Measurements from ENCODE around the gene POLR1E.
A peak's percentile ranks its signal among the peaks of the same experiment; 100 is the strongest.

The POLR1E gene

GRCh38 chr9:37531699-37532098 lies 46.0 kb downstream of the POLR1E start:
- no peaks in the 10 kb centered on the region for H3K9me3 Mint-ChIP-seq
- H3K36me3 Mint-ChIP-seq, result peaks cover 34% of the 10 kb centered on the region
- H3K4me1 Mint-ChIP-seq, result peaks cover 44% of the 10 kb centered on the region
- H3K4me3 Mint-ChIP-seq, result peak overlapping the region; percentile 77
- peak overlapping the region; percentile 95 for H3K27ac Mint-ChIP-seq
- ATAC-seq, result peak; percentile 92
- H3K27me3 Mint-ChIP-seq, result no peaks in the 10 kb centered on the region

- Mint-ChIP-seq H3K27me3 (no peaks in the 10 kb centered on the region), H3K4me3 (no peak overlapping the region), H3K36me3 (peaks cover 35% of the 10 kb centered on the region), H3K9me3 (no peaks in the 10 kb centered on the region), H3K27ac (peak overlapping the region; percentile 95), H3K4me1 (peaks cover 29% of the 10 kb centered on the region)
- no peak for ATAC-seq
Measured at GRCh38 chr9:37534412-37534811, 48.7 kb downstream of the POLR1E start.

GRCh38 chr9:37534901-37535300 lies 49.2 kb downstream of the POLR1E start:
- peak overlapping the region; percentile 95 for H3K27ac Mint-ChIP-seq
- ATAC-seq, result no peak
- peaks cover 31% of the 10 kb centered on the region for H3K4me1 Mint-ChIP-seq
- H3K36me3 Mint-ChIP-seq, result peaks cover 38% of the 10 kb centered on the region
- H3K9me3 Mint-ChIP-seq, result no peaks in the 10 kb centered on the region
- H3K27me3 Mint-ChIP-seq, result no peaks in the 10 kb centered on the region
- H3K4me3 Mint-ChIP-seq, result no peak overlapping the region

GRCh38 chr9:37538099-37538498 lies 52.4 kb downstream of the POLR1E start:
- Mint-ChIP-seq H3K36me3 (peaks cover 55% of the 10 kb centered on the region), H3K4me3 (no peak overlapping the region), H3K27me3 (no peaks in the 10 kb centered on the region), H3K27ac (no peak overlapping the region), H3K9me3 (no peaks in the 10 kb centered on the region), H3K4me1 (peaks cover 16% of the 10 kb centered on the region)
- no peak for ATAC-seq

- Mint-ChIP-seq H3K9me3 (no peaks in the 10 kb centered on the region), H3K36me3 (peaks cover 54% of the 10 kb centered on the region), H3K27me3 (no peaks in the 10 kb centered on the region), H3K4me1 (peaks cover 19% of the 10 kb centered on the region), H3K27ac (no peak overlapping the region), H3K4me3 (no peak overlapping the region)
- no peak for ATAC-seq
Measured at GRCh38 chr9:37539634-37540033, 53.9 kb downstream of the POLR1E start.

GRCh38 chr9:37540634-37541033 lies 54.9 kb downstream of the POLR1E start:
- Mint-ChIP-seq H3K4me1 (peaks cover 19% of the 10 kb centered on the region), H3K27ac (no peak overlapping the region), H3K4me3 (no peak overlapping the region), H3K27me3 (no peaks in the 10 kb centered on the region), H3K36me3 (peaks cover 50% of the 10 kb centered on the region), H3K9me3 (no peaks in the 10 kb centered on the region)
- no peak for ATAC-seq

GRCh38 chr9:37541465-37541864 lies 55.7 kb downstream of the POLR1E start:
- Mint-ChIP-seq H3K4me1 (peaks cover 19% of the 10 kb centered on the region), H3K4me3 (no peak overlapping the region), H3K36me3 (peaks cover 47% of the 10 kb centered on the region), H3K27ac (no peak overlapping the region), H3K9me3 (no peaks in the 10 kb centered on the region), H3K27me3 (no peaks in the 10 kb centered on the region)
- no peak for ATAC-seq

- H3K27me3 Mint-ChIP-seq, result no peaks in the 10 kb centered on the region
- peaks cover 25% of the 10 kb centered on the region for H3K4me1 Mint-ChIP-seq
- no peak overlapping the region for H3K4me3 Mint-ChIP-seq
- no peaks in the 10 kb centered on the region for H3K9me3 Mint-ChIP-seq
- ATAC-seq, result no peak
- H3K36me3 Mint-ChIP-seq, result peaks cover 43% of the 10 kb centered on the region
- peak overlapping the region; percentile 67 for H3K27ac Mint-ChIP-seq
Measured at GRCh38 chr9:37542488-37542887, 56.7 kb downstream of the POLR1E start.

GRCh38 chr9:37542895-37543294 lies 57.1 kb downstream of the POLR1E start:
- H3K27me3 Mint-ChIP-seq, result no peaks in the 10 kb centered on the region
- H3K9me3 Mint-ChIP-seq, result no peaks in the 10 kb centered on the region
- H3K4me3 Mint-ChIP-seq, result no peak overlapping the region
- no peak for ATAC-seq
- H3K36me3 Mint-ChIP-seq, result peaks cover 45% of the 10 kb centered on the region
- H3K27ac Mint-ChIP-seq, result peak overlapping the region; percentile 67
- H3K4me1 Mint-ChIP-seq, result peaks cover 29% of the 10 kb centered on the region

- no peaks in the 10 kb centered on the region for H3K27me3 Mint-ChIP-seq
- no peaks in the 10 kb centered on the region for H3K9me3 Mint-ChIP-seq
- H3K27ac Mint-ChIP-seq, result peak overlapping the region; percentile 67
- H3K4me1 Mint-ChIP-seq, result peaks cover 32% of the 10 kb centered on the region
- peaks cover 42% of the 10 kb centered on the region for H3K36me3 Mint-ChIP-seq
- ATAC-seq, result no peak
- H3K4me3 Mint-ChIP-seq, result no peak overlapping the region
Measured at GRCh38 chr9:37543468-37543867, 57.7 kb downstream of the POLR1E start.

- ATAC-seq, result no peak
- no peak overlapping the region for H3K27ac Mint-ChIP-seq
- H3K4me3 Mint-ChIP-seq, result no peak overlapping the region
- no peaks in the 10 kb centered on the region for H3K27me3 Mint-ChIP-seq
- no peaks in the 10 kb centered on the region for H3K9me3 Mint-ChIP-seq
- H3K36me3 Mint-ChIP-seq, result peaks cover 21% of the 10 kb centered on the region
- H3K4me1 Mint-ChIP-seq, result peaks cover 53% of the 10 kb centered on the region
Measured at GRCh38 chr9:37547328-37547878, 61.7 kb downstream of the POLR1E start.

- peaks cover 42% of the 10 kb centered on the region for H3K4me1 Mint-ChIP-seq
Measured at GRCh38 chr9:37549527-37549926, 63.8 kb downstream of the POLR1E start.

GRCh38 chr9:37550781-37551180 lies 65.0 kb downstream of the POLR1E start:
- no peaks in the 10 kb centered on the region for H3K27me3 Mint-ChIP-seq
- ATAC-seq, result no peak

More at GRCh38 chr9:37549527-37549926, 63.8 kb downstream of the POLR1E start:
- H3K4me3 Mint-ChIP-seq, result no peak overlapping the region
- no peaks in the 10 kb centered on the region for H3K27me3 Mint-ChIP-seq
- H3K27ac Mint-ChIP-seq, result peak overlapping the region; percentile 9
- peaks cover 21% of the 10 kb centered on the region for H3K36me3 Mint-ChIP-seq
- ATAC-seq, result no peak
- H3K9me3 Mint-ChIP-seq, result no peaks in the 10 kb centered on the region

GRCh38 chr9:37551468-37551867 lies 65.7 kb downstream of the POLR1E start:
- Mint-ChIP-seq H3K4me3 (no peak overlapping the region), H3K4me1 (peaks cover 42% of the 10 kb centered on the region), H3K36me3 (peaks cover 29% of the 10 kb centered on the region), H3K9me3 (no peaks in the 10 kb centered on the region), H3K27ac (peak overlapping the region; percentile 33), H3K27me3 (no peaks in the 10 kb centered on the region)
- no peak for ATAC-seq

More at GRCh38 chr9:37550781-37551180, 65.0 kb downstream of the POLR1E start:
- Mint-ChIP-seq H3K4me3 (no peak overlapping the region), H3K36me3 (peaks cover 25% of the 10 kb centered on the region), H3K27ac (no peak overlapping the region), H3K9me3 (no peaks in the 10 kb centered on the region), H3K4me1 (peaks cover 42% of the 10 kb centered on the region)

- Mint-ChIP-seq H3K4me1 (peaks cover 42% of the 10 kb centered on the region), H3K27ac (peak overlapping the region; percentile 33), H3K36me3 (peaks cover 31% of the 10 kb centered on the region), H3K9me3 (no peaks in the 10 kb centered on the region), H3K4me3 (no peak overlapping the region), H3K27me3 (no peaks in the 10 kb centered on the region)
- ATAC-seq, result no peak
Measured at GRCh38 chr9:37551888-37552287, 66.1 kb downstream of the POLR1E start.
